Natural killer cell (primary cell): Measurements from ENCODE around the gene HM13. TPM values are rescaled to one million over a fixed set of nuclear protein-coding genes. Genes with fewer than 3 reads are reported as not detected.

Source experiments
- ATAC-seq, 3 donors: fragments of 150-1000 bp in 2 of 3; fragments of 200-7000 bp in 1 of 3; cut with Tn5 transposase; 1 replicate in 1 of 3; 2 replicates in 2 of 3; pipeline ENCODE4 v1.10.0; 2021; ENCODE audit warnings: mild to moderate bottlenecking in 2 of 3, moderate library complexity in 2 of 3
- DNase-seq, 2 donors: peaks; one replicate each; pipeline versions ENCODE4 v3.0.0 to v3.0.0-alpha.2; 2013 to 2021; ENCODE audit warnings: mixed read lengths in 1 of 2
- H3K27ac ChIP-seq: one replicate; pipeline ENCODE4 v1.5.1; 2013; ENCODE audit warnings: mild to moderate bottlenecking, low read length
- H3K27me3 ChIP-seq: one replicate; pipeline ENCODE4 v1.6.1; 2013; ENCODE audit warnings: low read length; ENCODE audit not compliant: control insufficient read depth, insufficient read depth
- H3K36me3 ChIP-seq: one replicate; pipeline ENCODE4 v1.6.1; 2013; ENCODE audit warnings: low read length; ENCODE audit not compliant: control insufficient read depth, insufficient read depth
- H3K4me1 ChIP-seq: one replicate; pipeline ENCODE4 v1.6.1; 2013; ENCODE audit warnings: low read length; ENCODE audit not compliant: control insufficient read depth, insufficient read depth
- H3K4me3 ChIP-seq: one replicate; pipeline ENCODE4 v1.5.1; 2013; ENCODE audit warnings: low read length
- H3K9me3 ChIP-seq: one replicate; pipeline ENCODE4 v1.6.1; 2013; ENCODE audit warnings: low read length; ENCODE audit not compliant: control insufficient read depth, insufficient read depth
- H3K27ac Mint-ChIP-seq, 2 donors: one replicate each; pipeline ENCODE4 v1.8.0; 2022; ENCODE audit warnings: mild to moderate bottlenecking in 2 of 2, mixed read lengths in 2 of 2, moderate library complexity in 1 of 2
- H3K27me3 Mint-ChIP-seq, 2 donors: one replicate each; pipeline ENCODE4 v1.8.0; 2022; ENCODE audit warnings: low read depth in 2 of 2, mixed read lengths in 2 of 2
- H3K36me3 Mint-ChIP-seq: one replicate; pipeline ENCODE4 v1.8.0; 2022; ENCODE audit warnings: mixed read lengths
- H3K4me1 Mint-ChIP-seq, 2 donors: one replicate each; pipeline ENCODE4 v1.8.0; 2022; ENCODE audit warnings: mixed read lengths in 2 of 2
- H3K4me3 Mint-ChIP-seq: one replicate; pipeline ENCODE4 v1.8.0; 2022; ENCODE audit warnings: mild to moderate bottlenecking, moderate library complexity, mixed read lengths
- H3K9me3 Mint-ChIP-seq, 2 donors: one replicate each; pipeline ENCODE4 v1.8.0; 2022; ENCODE audit warnings: mixed read lengths in 2 of 2
- WGBS: methylation state at CpG from one replicate; pipeline ENCODE4 v1.1.7; 2013; ENCODE audit warnings: missing lambda C conversion rate; ENCODE audit not compliant: insufficient coverage; 5-methylcytosine and 5-hydroxymethylcytosine counted together
- intact Hi-C: fragments of 100-400 bp; cut with micrococcal nuclease; formaldehyde crosslinking; loops from one replicate; pipeline ENCODE4 v1.14.2; 2022
- total RNA-seq, 4 donors: library from RNA; stranded (reverse); fragments of 120-200 nt in 1 of 4; gene quantifications; one replicate each; pipeline versions ENCODE4 v1.2.3 to v1.2.4, GENCODE V29; 2013 to 2022
- TF ChIP-seq, protein P1 (sequence below): fragments of 200-600 bp; IDR thresholded peaks from one replicate; pipeline ENCODE4 v1.8.0; 2022; ENCODE audit warnings: antibody characterized with exemption

HM13 gene
- total RNA-seq, 3 donors from 2014 or later (not counting 1 experiment from before 2014, with no cell fraction given): 97.5 to 135 (median 104) TPM

DNA sequence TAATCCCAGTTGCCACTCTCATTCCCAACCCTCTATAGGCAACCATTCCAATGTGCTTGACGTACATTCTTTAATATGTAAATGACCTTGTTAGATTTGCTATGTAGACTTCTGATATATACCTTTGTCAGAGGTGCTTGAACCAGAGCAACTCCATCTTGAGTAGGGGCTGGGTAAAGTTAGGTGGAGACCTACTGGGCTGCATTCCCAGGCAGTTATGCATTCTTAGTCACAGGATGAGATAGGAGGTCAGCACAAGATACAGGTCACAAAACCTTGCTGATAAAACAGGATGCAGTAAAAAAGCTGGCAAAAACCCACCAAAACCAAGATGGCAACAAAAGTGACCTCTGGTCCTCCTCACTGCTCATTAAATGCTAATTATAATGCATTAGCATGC lies 8.3 kb upstream of the HM13 start:
- Histone ChIP-seq H3K27ac (no peak overlapping the region), H3K27me3 (no peaks in the 10 kb centered on the region), H3K4me1 (peaks cover 6% of the 10 kb centered on the region), H3K36me3 (no peaks in the 10 kb centered on the region), H3K9me3 (peaks cover 5% of the 10 kb centered on the region), H3K4me3 (no peak overlapping the region)
- Mint-ChIP-seq H3K27me3 (peaks cover 9 to 12% of the 10 kb centered on the region in 2 donors), H3K4me3 (no peak overlapping the region), H3K27ac (no peak overlapping the region), H3K36me3 (no peaks in the 10 kb centered on the region), H3K9me3 (no peaks in the 10 kb centered on the region), H3K4me1 (peaks cover 0 to 6% of the 10 kb centered on the region in 2 donors)
- intact Hi-C loops: no loop called here
- TF ChIP-seq, protein P1, sequence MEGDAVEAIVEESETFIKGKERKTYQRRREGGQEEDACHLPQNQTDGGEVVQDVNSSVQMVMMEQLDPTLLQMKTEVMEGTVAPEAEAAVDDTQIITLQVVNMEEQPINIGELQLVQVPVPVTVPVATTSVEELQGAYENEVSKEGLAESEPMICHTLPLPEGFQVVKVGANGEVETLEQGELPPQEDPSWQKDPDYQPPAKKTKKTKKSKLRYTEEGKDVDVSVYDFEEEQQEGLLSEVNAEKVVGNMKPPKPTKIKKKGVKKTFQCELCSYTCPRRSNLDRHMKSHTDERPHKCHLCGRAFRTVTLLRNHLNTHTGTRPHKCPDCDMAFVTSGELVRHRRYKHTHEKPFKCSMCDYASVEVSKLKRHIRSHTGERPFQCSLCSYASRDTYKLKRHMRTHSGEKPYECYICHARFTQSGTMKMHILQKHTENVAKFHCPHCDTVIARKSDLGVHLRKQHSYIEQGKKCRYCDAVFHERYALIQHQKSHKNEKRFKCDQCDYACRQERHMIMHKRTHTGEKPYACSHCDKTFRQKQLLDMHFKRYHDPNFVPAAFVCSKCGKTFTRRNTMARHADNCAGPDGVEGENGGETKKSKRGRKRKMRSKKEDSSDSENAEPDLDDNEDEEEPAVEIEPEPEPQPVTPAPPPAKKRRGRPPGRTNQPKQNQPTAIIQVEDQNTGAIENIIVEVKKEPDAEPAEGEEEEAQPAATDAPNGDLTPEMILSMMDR: no peak
- no peak for ATAC-seq
- WGBS: no CpG with 5 or more reads among the region's 1 CpG
- DNase-seq: no peak

DNA sequence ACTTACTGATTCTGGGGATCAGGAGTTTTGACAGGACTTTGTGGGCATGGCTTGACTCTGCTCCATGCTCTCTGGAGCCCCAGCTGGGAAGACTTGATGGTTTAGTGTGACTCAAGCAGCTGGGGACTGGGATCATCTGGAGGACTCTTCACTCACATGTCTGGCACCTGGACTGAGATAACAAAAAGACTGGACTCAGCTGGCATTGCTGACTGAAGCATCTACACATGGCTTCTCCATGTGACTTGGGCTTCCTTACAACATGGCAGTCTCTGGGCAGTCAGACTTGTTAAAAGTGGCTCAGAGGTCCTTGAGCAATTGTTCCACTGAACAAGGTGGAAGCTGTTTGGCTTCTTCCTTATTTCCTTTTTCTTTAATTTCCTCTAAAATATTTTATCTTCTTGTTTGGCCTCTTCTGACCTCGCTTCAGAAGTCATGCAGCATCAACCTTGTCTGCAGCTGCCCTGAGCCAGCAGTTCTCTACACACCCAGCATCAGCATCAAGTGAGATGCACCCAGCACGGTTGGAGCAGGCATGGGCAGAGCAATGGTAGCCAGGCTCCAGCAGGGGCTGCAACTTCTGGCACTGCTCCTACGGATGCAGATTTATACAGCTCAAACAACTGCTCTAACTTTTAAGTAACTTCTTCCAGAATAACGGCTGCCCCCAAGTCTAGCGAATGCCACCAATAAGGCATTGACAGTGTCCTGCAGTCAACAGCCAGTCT lies 5.6 kb upstream of the HM13 start:
- peaks cover 9 to 12% of the 10 kb centered on the region in 2 donors for H3K27me3 Mint-ChIP-seq
- peaks cover under 1 to 3% of the 10 kb centered on the region in 2 donors for H3K4me1 Mint-ChIP-seq
- intact Hi-C loops: no loop called here
- no peak for DNase-seq
- no peak overlapping the region for H3K27ac ChIP-seq
- H3K9me3 Mint-ChIP-seq: no peaks in the 10 kb centered on the region
- TF ChIP-seq, protein P1: no peak
- H3K9me3 ChIP-seq: peaks cover 5% of the 10 kb centered on the region
- peaks cover under 1% of the 10 kb centered on the region for H3K4me1 ChIP-seq
- H3K36me3 Mint-ChIP-seq: no peaks in the 10 kb centered on the region
- no peak overlapping the region for H3K27ac Mint-ChIP-seq
- WGBS: 89% methylated on average over 5 of the region's 5 CpGs
- no peaks in the 10 kb centered on the region for H3K36me3 ChIP-seq
- ATAC-seq: no peak
- H3K27me3 ChIP-seq: no peaks in the 10 kb centered on the region
- H3K4me3 ChIP-seq: no peak overlapping the region
- H3K4me3 Mint-ChIP-seq: no peak overlapping the region

DNA sequence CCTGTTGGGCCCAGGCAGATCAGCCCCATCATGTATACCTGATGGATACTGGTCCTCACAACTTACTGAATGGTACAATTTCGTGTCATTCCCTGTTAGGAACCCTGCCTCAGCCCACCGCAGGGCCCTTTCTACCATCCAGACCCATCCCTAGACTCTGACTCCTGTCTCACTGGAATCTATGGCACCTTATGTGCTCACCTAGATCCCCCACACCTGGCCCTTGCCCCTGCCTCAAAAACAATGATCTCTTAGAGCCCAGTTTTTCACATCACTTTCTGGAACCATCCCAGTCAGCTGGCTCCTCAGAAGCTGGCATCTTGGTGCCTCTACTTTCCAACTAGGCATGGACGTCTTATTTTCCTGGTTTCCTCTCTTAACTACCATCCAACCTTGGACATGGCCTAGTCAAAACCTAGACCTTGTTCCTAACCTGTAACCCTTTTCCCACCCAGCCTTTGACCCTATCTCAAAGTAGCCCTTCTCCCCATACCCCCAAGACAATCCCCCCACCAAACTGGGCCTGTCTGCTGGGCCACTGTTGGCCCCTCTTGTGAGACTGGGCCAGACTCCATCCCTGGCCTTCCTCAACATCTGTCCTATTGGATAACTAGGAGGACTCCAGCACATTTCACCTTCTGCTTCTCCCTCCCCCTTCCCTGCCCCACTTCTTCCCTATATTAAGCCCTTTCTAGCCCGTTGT lies 981 bp downstream of the HM13 start:
- Mint-ChIP-seq H3K9me3 (no peaks in the 10 kb centered on the region), H3K4me1 (peaks cover 14 to 18% of the 10 kb centered on the region in 2 donors), H3K36me3 (no peaks in the 10 kb centered on the region), H3K27ac (no peak overlapping the region), H3K27me3 (no peaks in the 10 kb centered on the region), H3K4me3 (no peak overlapping the region)
- TF ChIP-seq, protein P1: no peak
- H3K27ac ChIP-seq: no peak overlapping the region
- DNase-seq (no peak), ATAC-seq (no peak)
- H3K4me1 ChIP-seq: peaks cover 35% of the 10 kb centered on the region
- H3K36me3 ChIP-seq: peaks cover 3% of the 10 kb centered on the region
- H3K27me3 ChIP-seq: no peaks in the 10 kb centered on the region
- no peaks in the 10 kb centered on the region for H3K9me3 ChIP-seq
- H3K4me3 ChIP-seq: peak overlapping the region; percentile 85
- 16% methylated on average over 4 of the region's 4 CpGs for WGBS
- intact Hi-C loops: loop anchor here (2.0 kb wide), 1 partner anchor 98 kb away; no protein-coding TSS in a partner anchor
